Ammon's horn (tissue), 1 donor: ENCODE measurements around the gene ARHGAP25.

ENCODE experiments used
- DNase-seq: peaks from one replicate; pipeline ENCODE4 v3.0.0-alpha.2; 2016; ENCODE audit warnings: low spot score

The ARHGAP25 gene

DNA sequence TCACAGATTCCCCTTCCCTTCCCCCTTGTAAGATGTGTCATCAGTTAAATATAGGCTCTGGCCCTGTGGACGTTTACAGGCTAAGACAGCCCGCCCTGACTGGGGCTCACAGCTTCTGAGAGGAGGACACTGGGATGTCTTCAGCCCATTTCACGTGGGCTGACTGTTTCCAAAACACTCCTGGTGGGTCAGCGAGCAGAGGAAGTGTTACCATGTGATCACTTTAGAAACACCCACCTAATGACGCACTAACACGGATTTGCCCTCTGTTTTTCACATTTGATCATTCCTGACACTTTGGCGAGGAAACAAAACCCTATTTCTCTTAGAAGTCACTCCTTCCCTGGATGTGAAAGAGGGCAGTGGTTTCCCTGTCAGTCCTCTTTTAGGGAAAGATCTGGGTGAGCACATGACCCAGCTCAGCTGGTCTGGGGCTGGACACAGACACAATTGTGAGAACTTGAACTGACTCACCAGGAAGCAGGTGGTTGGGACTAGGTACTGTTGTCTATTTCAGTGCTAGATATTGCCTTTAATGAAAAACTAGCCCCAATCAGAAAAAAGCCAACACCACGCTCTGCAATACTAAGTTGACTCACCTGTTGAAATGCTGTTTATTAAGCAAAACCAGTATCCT, 97.7 kb downstream of the ARHGAP25 start:
- DNase-seq: peak; percentile 62

DNA sequence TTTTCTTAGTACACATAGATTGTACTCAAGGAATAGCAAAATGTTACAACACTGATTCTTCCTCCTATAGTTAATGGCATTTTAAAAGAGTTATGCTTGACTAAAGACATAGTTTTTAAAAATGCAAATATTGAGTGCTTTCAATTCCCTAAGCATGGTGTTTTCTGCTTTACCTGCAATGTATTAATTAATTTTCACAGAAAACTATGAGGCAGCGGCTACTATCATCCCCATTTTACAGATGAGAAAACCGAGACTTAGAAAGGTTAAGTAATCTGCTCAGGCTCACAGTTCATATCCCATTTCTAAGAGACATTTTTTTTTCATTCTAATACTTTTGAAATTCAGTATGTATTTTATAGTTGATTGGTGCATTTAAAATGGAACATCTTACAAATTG, 98.6 kb downstream of the ARHGAP25 start:
- no peak for DNase-seq

DNA sequence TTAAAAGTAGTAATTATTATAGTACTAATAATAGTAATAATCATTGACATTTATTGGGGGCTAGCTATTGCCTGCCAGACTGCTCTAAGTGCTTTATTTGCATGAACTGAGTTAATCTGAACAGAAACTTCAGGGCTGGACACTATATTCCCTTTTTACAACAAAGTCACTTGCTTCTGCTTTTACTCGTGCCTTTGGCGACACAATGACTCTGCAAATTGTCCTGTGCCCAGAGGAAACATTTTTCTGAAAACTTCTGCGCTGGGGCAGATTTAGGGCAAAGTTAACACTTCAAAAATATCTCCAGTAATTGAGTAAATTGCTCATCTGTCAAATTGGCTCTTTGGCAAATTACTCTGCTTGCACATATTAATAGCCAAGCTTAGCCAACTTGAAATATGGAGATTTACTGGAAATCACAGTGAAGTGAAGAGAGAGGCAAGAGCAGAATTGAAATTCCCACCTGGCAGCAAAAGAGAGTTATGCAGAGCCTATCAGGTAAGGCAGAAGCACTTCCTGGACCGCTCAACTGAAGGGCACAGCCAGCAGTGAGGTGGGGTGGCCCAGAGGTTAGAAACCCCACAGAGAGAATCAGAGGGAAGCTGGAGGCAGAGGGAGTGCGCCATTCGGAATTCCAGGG, 100.2 kb downstream of the ARHGAP25 start:
- no peak for DNase-seq

DNA sequence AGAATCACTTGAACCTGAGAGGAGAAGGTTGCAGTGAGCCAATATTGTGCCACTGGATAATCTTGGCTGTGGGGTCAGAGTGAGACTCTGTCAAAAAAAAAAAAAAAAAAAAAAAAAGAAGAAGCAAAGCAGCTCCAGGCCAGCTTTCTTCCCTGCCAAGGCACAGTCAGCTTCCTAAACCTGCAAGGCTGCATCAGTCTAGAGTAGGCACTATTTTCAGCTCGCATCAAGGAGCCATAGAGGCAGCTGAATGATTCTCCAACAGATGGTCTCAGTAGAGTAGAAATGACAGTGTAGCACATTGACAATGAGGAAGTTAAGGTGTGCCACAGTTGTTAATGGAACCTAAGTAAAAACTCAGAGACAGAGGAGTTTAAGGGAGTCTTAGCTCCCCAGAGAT, 101.0 kb downstream of the ARHGAP25 start:
- peak; percentile 48 for DNase-seq

GRCh38 chr2:68837164-68837860, 102.7 kb downstream of the ARHGAP25 start:
- DNase-seq: peak; percentile 51

GRCh38 chr2:68837861-68838341, 103.3 kb downstream of the ARHGAP25 start:
- no peak for DNase-seq

GRCh38 chr2:68838641-68839040, 104.0 kb downstream of the ARHGAP25 start:
- no peak for DNase-seq

DNA sequence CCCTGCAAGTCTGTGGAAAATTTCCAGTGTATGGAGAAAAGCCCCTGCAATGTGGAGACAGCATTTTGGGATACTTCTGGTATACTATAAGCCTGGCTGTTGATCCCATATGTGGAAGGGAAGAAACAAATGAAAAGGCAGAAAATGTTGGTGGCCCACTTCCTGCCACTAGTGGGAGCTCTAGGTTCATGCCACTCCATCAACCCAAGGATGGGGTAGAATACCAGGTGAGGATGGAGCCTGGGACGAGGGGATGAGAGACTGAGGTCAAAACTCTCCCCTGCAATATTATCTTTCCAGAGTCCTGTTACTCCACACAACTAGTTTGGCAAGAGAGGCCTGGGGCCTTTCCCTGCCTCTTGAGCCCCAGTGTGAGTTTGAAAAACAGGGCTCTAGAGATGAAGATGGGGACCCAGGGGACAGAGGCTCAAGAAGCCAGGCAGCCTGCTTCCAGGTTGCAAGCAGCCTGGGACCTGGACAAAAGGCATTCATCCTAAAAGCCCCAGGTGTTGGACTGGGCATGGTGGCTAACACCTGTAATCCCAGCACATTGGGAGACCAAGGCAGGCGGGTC, 104.7 kb downstream of the ARHGAP25 start:
- DNase-seq: no peak

DNA sequence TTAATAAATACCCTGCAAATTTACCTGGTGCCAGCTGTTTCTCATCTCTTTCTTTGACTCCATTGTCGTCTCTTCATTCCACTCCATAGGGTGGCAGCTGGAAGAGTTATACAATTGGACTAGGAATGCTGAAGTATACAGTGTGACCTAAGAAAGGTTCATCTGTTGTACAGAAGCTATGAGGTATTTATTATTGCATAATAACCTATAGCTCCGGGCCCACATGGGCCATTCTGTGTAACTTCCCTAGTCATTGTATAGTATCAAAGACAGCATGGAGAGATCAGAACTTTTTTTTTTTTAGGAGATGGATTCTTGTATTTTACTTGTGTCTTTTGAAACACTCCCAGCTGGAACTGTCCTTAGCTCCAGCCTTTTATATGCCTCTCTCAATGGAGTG, 110.4 kb downstream of the ARHGAP25 start:
- no peak for DNase-seq

- no peak for DNase-seq
Observed at GRCh38 chr2:68846091-68846490, 111.5 kb downstream of the ARHGAP25 start.

DNA sequence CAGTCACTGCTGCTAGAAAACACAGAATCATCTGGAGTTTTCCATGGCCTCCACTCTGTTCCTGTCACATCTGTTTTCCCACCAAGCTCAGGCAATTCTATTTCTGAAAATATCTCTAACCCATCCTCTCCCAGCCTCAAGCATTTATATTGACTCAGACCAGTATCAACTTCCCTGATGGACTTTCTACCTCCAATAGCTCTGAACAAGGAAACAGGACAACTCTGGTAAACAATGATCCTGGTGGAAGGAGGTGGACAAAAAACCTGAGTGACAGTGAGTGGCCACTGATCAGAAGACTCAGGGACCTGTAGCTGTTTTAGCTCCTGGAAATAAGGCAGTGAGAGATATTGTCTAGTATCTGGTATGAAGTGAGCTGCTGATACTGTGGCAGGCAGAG, 113.1 kb downstream of the ARHGAP25 start:
- no peak for DNase-seq

DNA sequence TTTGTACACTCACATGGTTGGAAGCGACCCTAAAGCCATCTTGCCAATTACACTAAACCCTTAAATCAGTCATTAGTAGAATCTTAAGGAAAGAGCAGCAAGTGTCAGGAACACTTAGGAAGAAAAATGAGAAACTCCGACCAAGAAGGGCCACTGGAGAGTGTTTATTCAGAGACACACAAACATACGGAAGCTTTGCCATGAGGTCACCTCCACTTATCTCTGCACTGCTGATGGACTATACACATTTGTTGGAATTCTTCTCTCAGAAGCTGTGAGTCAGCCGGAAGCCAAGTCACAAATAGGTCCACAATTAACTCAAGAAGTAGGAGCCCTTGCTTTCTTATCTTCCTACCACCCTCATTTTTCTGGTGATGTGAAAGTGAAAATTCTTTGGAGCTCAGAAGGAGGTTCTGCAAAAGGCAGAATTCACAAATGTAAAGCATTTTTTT, 115.0 kb downstream of the ARHGAP25 start:
- DNase-seq: no peak

DNA sequence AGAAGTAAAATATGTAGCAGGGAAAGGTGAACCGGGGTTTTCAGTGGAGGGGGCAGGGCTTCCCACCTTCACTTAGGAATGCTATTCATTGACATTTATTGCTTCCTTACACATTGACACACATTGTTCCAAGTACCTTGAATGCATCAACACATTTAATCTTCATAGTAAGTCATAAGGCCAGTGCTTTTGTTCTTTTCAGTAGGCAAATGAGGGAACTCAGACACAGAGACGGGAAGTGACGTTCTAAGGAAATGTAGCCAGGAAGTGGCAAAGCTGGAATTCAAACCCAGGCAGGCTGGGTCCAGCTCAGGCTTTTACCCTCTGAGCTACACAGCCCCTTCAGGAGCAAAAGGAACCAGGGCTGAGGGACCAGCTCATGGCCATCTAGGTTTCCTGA, 115.9 kb downstream of the ARHGAP25 start:
- no peak for DNase-seq

DNA sequence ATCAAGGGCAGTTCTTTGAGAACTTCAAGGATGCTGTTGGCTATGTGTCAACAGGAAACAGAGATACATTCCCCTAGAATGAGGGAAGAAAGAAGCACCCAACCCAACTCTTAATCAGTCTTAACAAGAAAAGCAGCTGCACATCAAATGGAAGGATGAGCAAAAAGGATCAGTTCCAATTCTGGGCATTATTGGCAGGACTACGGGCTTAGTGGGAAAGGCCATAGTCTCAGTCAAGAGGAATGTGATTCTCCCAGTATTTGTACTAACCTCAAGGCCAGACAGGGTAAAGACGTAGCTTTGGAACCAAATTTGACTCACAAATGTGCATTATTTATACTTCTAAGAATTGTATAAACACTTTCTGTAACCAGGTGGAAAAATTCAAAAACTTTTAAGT, 118.4 kb downstream of the ARHGAP25 start:
- DNase-seq: no peak

GRCh38 chr2:68853915-68854314, 119.3 kb downstream of the ARHGAP25 start:
- DNase-seq: no peak

DNA sequence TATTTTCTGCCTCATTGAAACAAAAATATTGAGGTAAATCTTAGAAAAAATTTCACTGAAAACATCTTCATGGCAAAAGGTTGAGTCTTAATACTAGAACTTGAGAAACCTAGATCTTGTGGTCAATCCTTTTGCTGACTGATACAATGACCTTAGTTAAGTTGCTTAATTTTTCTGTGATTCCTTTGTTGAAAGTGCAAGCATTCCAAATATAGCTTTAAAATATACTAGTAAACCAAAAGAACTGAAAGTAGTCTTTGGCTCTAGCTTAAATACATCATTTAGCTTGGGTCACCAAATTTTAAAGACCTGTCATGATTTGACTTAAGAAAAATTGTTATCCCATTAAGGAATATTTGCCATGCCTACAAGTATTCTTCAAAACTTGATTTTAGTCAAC, 119.9 kb downstream of the ARHGAP25 start:
- no peak for DNase-seq

DNA sequence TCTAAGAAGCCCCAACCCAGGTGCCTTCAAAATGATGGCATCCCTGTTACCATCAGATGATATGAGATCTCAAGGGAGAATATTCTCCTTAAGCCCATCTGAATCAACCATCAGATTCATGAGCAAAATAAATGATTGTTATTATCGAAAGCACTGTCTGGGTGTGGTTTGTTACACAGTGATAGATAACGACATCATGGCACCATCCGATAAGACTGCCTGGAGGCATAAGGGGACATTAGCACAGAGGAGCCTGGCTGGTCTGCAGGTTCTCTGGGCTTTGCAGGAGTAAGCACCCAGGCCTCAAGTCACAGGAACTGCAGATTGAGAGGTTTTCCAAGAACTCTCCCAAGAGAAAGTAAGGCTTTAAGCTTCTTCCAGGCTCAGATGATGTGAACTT, 120.9 kb downstream of the ARHGAP25 start:
- no peak for DNase-seq

- no peak for DNase-seq
Observed at GRCh38 chr2:68857202-68857845, 122.7 kb downstream of the ARHGAP25 start.

GRCh38 chr2:68857855-68858456, 123.3 kb downstream of the ARHGAP25 start:
- DNase-seq: peak; percentile 22

GRCh38 chr2:68860111-68860510, 125.5 kb downstream of the ARHGAP25 start:
- DNase-seq: no peak

DNA sequence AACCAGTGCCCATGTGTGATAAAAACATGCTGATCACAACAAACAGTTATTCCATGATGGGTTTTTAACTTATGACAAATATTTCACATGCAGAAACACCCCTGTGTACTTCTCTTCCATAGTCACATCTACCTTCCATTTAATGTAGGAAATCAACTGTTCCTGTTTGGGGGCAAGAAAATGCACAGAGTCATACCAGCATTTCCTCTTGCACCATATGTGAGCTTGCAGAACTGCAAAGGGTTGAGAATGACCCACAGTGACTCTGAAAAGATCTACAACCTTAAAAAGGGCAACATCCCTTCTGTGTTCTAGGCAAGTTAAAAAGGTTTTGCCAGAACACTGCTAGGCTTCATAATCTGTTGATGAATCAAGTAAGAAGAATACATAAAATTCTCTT, 126.7 kb downstream of the ARHGAP25 start:
- DNase-seq: no peak

DNA sequence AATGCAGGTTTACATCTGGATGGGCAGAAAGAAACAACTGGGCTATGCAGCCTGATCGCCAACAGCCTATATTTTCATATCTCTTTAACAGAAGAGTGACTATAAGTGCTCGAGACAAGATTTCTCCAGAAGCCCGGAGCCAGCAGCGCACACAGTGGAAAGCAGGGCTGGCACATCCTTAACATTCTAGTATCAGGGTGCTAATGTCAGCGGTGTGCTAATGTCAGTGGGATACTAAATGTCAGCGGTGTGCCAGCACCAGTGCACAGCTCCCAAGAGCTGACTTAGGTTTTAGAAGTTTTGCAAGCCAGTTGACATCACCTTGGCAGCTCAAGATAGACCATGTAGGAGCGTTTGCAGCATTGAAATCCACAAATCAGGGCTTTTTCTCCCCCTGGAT, 128.3 kb downstream of the ARHGAP25 start:
- DNase-seq: no peak
